HG03280 (cell line): ENCODE measurements around the gene KIRREL3.

Experiments used
- ATAC-seq: cut with Tn5 transposase; IDR thresholded peaks from one replicate; pipeline ENCODE4 v1.9.1; 2021; ENCODE audit warnings: mild to moderate bottlenecking, moderate library complexity; ENCODE audit not compliant: unreplicated experiment

Gene KIRREL3

GRCh38 chr11:126460417-126461095 is 540.0 kb downstream of the KIRREL3 start:
- no peak for ATAC-seq

- no peak for ATAC-seq
These were observed 540.8 kb downstream of the KIRREL3 start for GRCh38 chr11:126459691-126460281.

GRCh38 chr11:126457817-126458216 is 542.8 kb downstream of the KIRREL3 start:
- no peak for ATAC-seq

GRCh38 chr11:126456783-126457542 is 543.6 kb downstream of the KIRREL3 start:
- no peak for ATAC-seq

- no peak for ATAC-seq
These were observed 544.5 kb downstream of the KIRREL3 start for GRCh38 chr11:126456089-126456488.

GRCh38 chr11:126452241-126453101 is 548.1 kb downstream of the KIRREL3 start:
- ATAC-seq: no peak

GRCh38 chr11:126451211-126451802 is 549.3 kb downstream of the KIRREL3 start:
- ATAC-seq: no peak

- no peak for ATAC-seq
These were observed 549.8 kb downstream of the KIRREL3 start for GRCh38 chr11:126450806-126451205.

- no peak for ATAC-seq
These were observed 550.4 kb downstream of the KIRREL3 start for GRCh38 chr11:126450198-126450597.

GRCh38 chr11:126446581-126446980 is 554.0 kb downstream of the KIRREL3 start:
- no peak for ATAC-seq

- ATAC-seq: no peak
These were observed 556.5 kb downstream of the KIRREL3 start for GRCh38 chr11:126444072-126444471.

- no peak for ATAC-seq
These were observed 557.5 kb downstream of the KIRREL3 start for GRCh38 chr11:126443120-126443519.

- peak; percentile 73 for ATAC-seq
These were observed 559.6 kb downstream of the KIRREL3 start for GRCh38 chr11:126440792-126441514.

- no peak for ATAC-seq
These were observed 560.3 kb downstream of the KIRREL3 start for GRCh38 chr11:126440276-126440675.

GRCh38 chr11:126438691-126439090 is 561.9 kb downstream of the KIRREL3 start:
- no peak for ATAC-seq

GRCh38 chr11:126438272-126438671 is 562.3 kb downstream of the KIRREL3 start:
- ATAC-seq: no peak

GRCh38 chr11:126437731-126438130 is 562.8 kb downstream of the KIRREL3 start:
- ATAC-seq: no peak

- no peak for ATAC-seq
These were observed 564.3 kb downstream of the KIRREL3 start for GRCh38 chr11:126436209-126436755.

- ATAC-seq: no peak
These were observed 565.6 kb downstream of the KIRREL3 start for GRCh38 chr11:126434950-126435335.
